HepG2 (cell line): ENCODE data around the gene ZFP64. TPM values are rescaled to one million over a fixed set of nuclear protein-coding genes. Genes with fewer than 3 reads are reported as not detected.
A peak's percentile ranks its signal among the peaks of the same experiment; 100 is the strongest.

Experiments used
- ATF7 ChIP-seq, 2 experiments: fragments of 450-650 bp in 1 of 2; sonication (generic) in 1 of 2; formaldehyde crosslinking in 1 of 2; IDR thresholded peaks; 2 replicates each; pipeline versions ENCODE4 v1.4.0 to v1.6.1; 2016 to 2020; ENCODE audit warnings: antibody characterized with exemption in 1 of 2, mild to moderate bottlenecking in 1 of 2, missing genetic modification reagents in 1 of 2
- DPF2 ChIP-seq: sonication (generic); formaldehyde crosslinking; IDR thresholded peaks from 2 replicates; pipeline ENCODE4 v1.4.0; 2020; ENCODE audit warnings: mild to moderate bottlenecking, low read depth, missing genetic modification reagents, borderline replicate concordance
- GFI1 ChIP-seq: sonication (generic); formaldehyde crosslinking; IDR thresholded peaks from 2 replicates; pipeline ENCODE4 v1.5.0; 2020; ENCODE audit warnings: missing genetic modification reagents, mild to moderate bottlenecking, borderline replicate concordance
- HNRNPLL ChIP-seq: fragments of 200-400 bp; formaldehyde crosslinking; IDR thresholded peaks from 2 replicates; pipeline ENCODE4 v1.6.1; 2017; ENCODE audit warnings: mild to moderate bottlenecking, low read depth, low read length; ENCODE audit not compliant: poor library complexity, severe bottlenecking
- HOXA3 ChIP-seq: sonication (generic); formaldehyde crosslinking; IDR thresholded peaks from 2 replicates; pipeline ENCODE4 v1.5.0; 2020; ENCODE audit warnings: missing genetic modification reagents
- KAT7 ChIP-seq: IDR thresholded peaks from 2 replicates; pipeline ENCODE4 v1.6.1; 2018; ENCODE audit warnings: borderline replicate concordance, missing compliant biosample characterization
- MAZ ChIP-seq, 2 experiments: sonication (generic) in 1 of 2; formaldehyde crosslinking in 1 of 2; IDR thresholded peaks; 2 replicates each; pipeline versions ENCODE4 v1.5.0 to v1.6.1; 2012 to 2020; ENCODE audit warnings: low read depth in 2 of 2, mild to moderate bottlenecking in 2 of 2, borderline replicate concordance in 1 of 2, improper control_type of control experiment in 1 of 2, low read length in 1 of 2, missing genetic modification reagents in 1 of 2, moderate library complexity in 1 of 2
- MYPOP ChIP-seq: sonication (generic); formaldehyde crosslinking; IDR thresholded peaks from 2 replicates; pipeline ENCODE4 v1.8.1; 2023; ENCODE audit warnings: mild to moderate bottlenecking, moderate library complexity, missing genetic modification reagents
- NBN ChIP-seq: fragments of 450-650 bp; conservative IDR thresholded peaks from 2 replicates; pipeline ENCODE4 v1.6.1; 2017
- NFE2L2 ChIP-seq: fragments of 150-350 bp; IDR thresholded peaks from 2 replicates; pipeline ENCODE4 v1.6.1; 2014; ENCODE audit warnings: low read length
- RBAK ChIP-seq: sonication (generic); formaldehyde crosslinking; IDR thresholded peaks from 2 replicates; pipeline ENCODE4 v1.5.1; 2020; ENCODE audit warnings: mild to moderate bottlenecking, missing genetic modification reagents
- RFX1 ChIP-seq: fragments of 450-650 bp; IDR thresholded peaks from 2 replicates; pipeline ENCODE4 v1.6.1; 2017
- TBX3 ChIP-seq: fragments of 450-650 bp; IDR thresholded peaks from 2 replicates; pipeline ENCODE4 v1.6.1; 2017; ENCODE audit warnings: antibody characterized with exemption, mild to moderate bottlenecking, inconsistent platforms, borderline replicate concordance
- TCF7 ChIP-seq: sonication (generic); IDR thresholded peaks from 2 replicates; pipeline ENCODE4 v1.6.1; 2016; ENCODE audit warnings: antibody characterized with exemption, low read depth
- ZNF251 ChIP-seq: sonication (generic); formaldehyde crosslinking; IDR thresholded peaks from 2 replicates; pipeline ENCODE4 v1.9.0; 2021; ENCODE audit warnings: mild to moderate bottlenecking, missing genetic modification reagents
- ZNF264 ChIP-seq: sonication (generic); formaldehyde crosslinking; IDR thresholded peaks from 2 replicates; pipeline ENCODE4 v1.4.0; 2020; ENCODE audit warnings: missing genetic modification reagents
- ZNF354B ChIP-seq: sonication (generic); formaldehyde crosslinking; IDR thresholded peaks from 2 replicates; pipeline ENCODE4 v1.8.0; 2022; ENCODE audit warnings: mild to moderate bottlenecking, missing genetic modification reagents
- ZNF383 ChIP-seq: sonication (generic); formaldehyde crosslinking; IDR thresholded peaks from 2 replicates; pipeline ENCODE4 v1.4.0; 2020; ENCODE audit warnings: missing genetic modification reagents, mild to moderate bottlenecking, borderline replicate concordance
- ZNF414 ChIP-seq: sonication (generic); formaldehyde crosslinking; IDR thresholded peaks from 2 replicates; pipeline ENCODE4 v1.5.0; 2020; ENCODE audit warnings: missing genetic modification reagents
- ZNF44 ChIP-seq: sonication (generic); formaldehyde crosslinking; IDR thresholded peaks from 2 replicates; pipeline ENCODE4 v1.5.1; 2020; ENCODE audit warnings: mild to moderate bottlenecking, missing genetic modification reagents
- ZNF589 ChIP-seq: sonication (generic); formaldehyde crosslinking; conservative IDR thresholded peaks from 2 replicates; pipeline ENCODE4 v1.8.0; 2022; ENCODE audit warnings: mild to moderate bottlenecking, moderate library complexity, missing genetic modification reagents
- ZNF605 ChIP-seq: sonication (generic); formaldehyde crosslinking; IDR thresholded peaks from 2 replicates; pipeline ENCODE4 v1.8.0; 2022; ENCODE audit warnings: mild to moderate bottlenecking, missing genetic modification reagents
- ZNF691 ChIP-seq: sonication (generic); formaldehyde crosslinking; IDR thresholded peaks from 2 replicates; pipeline ENCODE4 v1.4.0; 2020; ENCODE audit warnings: missing genetic modification reagents, low read depth, mild to moderate bottlenecking, borderline replicate concordance
- ZNF800 ChIP-seq: sonication (generic); formaldehyde crosslinking; IDR thresholded peaks from 2 replicates; pipeline ENCODE4 v1.4.0; 2020; ENCODE audit warnings: missing genetic modification reagents
- ZNF841 ChIP-seq: sonication (generic); formaldehyde crosslinking; IDR thresholded peaks from 2 replicates; pipeline ENCODE4 v1.8.1; 2023; ENCODE audit warnings: missing genetic modification reagents, borderline replicate concordance
- ZSCAN31 ChIP-seq: sonication (generic); formaldehyde crosslinking; IDR thresholded peaks from 2 replicates; pipeline ENCODE4 v1.5.0; 2020; ENCODE audit warnings: low read depth, mild to moderate bottlenecking, missing genetic modification reagents
- polyA plus RNA-seq, 8 experiments: library from polyadenylated mRNA; depleted of rRNA in 3 of 8; stranded (reverse) in 7 of 8; unstranded in 1 of 8; fragments of >200 nt; fragmentation: Illumina TruSeq in 4 of 8; extraction: Trizol in 4 of 8; gene quantifications; 2 replicates each; pipeline versions ENCODE4 v1.2.1 to v1.2.3, GENCODE V29; 2011 to 2016; ENCODE audit warnings: low read depth in 4 of 8, missing spikeins in 1 of 8, mixed read lengths in 1 of 8; ENCODE audit not compliant: insufficient read depth in 1 of 8
- total RNA-seq, 5 experiments: library from RNA; depleted of rRNA; stranded (reverse); fragments of >200 nt; fragmentation: Illumina TruSeq; extraction: Trizol; gene quantifications; 2 replicates each; pipeline ENCODE4 v1.2.3, GENCODE V29; 2016; ENCODE audit warnings: low read depth in 1 of 5

ZFP64 gene
- total and polyA plus RNA-seq, 2 of the 13 experiments (the other 11 are each of a cell fraction or from before 2014, with no cell fraction given), result 12.0 to 24.3 TPM

- no peak for TF ChIP-seq GFI1 (CRISPR knock-in tag)
- TF ChIP-seq HOXA3 (CRISPR knock-in tag), result peak; percentile 10; the same call in 1 of the 2 replicates
- TF ChIP-seq ATF7 (IDR thresholded peaks at IDR 0.05), result no peak
- no peak for TF ChIP-seq ATF7 (CRISPR knock-in tag; IDR thresholded peaks at IDR 0.05)
- TF ChIP-seq ZNF589, result peak; percentile 88
- TF ChIP-seq ZNF605 (CRISPR knock-in tag), result no peak
- TF ChIP-seq ZNF841 (CRISPR knock-in tag), result peak; percentile 86; the same call in 1 of the 2 replicates
- TF ChIP-seq ZNF414 (CRISPR knock-in tag), result peak; percentile 80; the same call in 1 of the 2 replicates
- TF ChIP-seq ZNF264, result peak; percentile 62
- no peak for TF ChIP-seq RBAK (CRISPR knock-in tag)
- no peak for TF ChIP-seq ZNF44
- TF ChIP-seq ZNF691 (CRISPR knock-in tag), result peak; percentile 26; the same call in 1 of the 2 replicates
- peak; percentile 64 for TF ChIP-seq KAT7 (CRISPR knock-in tag)
- TF ChIP-seq MYPOP (CRISPR knock-in tag), result peak; percentile 91
- 0 out of 2 replicates have a peak, but pooled peaks have one; percentile 16 for TF ChIP-seq TCF7
- TF ChIP-seq ZNF251 (CRISPR knock-in tag), result no peak
- no peak for TF ChIP-seq RFX1
- no peak for TF ChIP-seq ZNF383 (CRISPR knock-in tag)
- TF ChIP-seq DPF2 (CRISPR knock-in tag), result no peak
- no peak for TF ChIP-seq NFE2L2
- no peak for TF ChIP-seq NBN
- peak; percentile 92 for TF ChIP-seq HNRNPLL
- peak; percentile 81; the same call in 1 of the 2 replicates for TF ChIP-seq MAZ (IDR thresholded peaks at IDR 0.05; ENCODE audit: borderline replicate concordance, low read depth, low read length)
- TF ChIP-seq MAZ (CRISPR knock-in tag; IDR thresholded peaks at IDR 0.05; ENCODE audit: low read depth), result peak; percentile 97
- no peak for TF ChIP-seq ZNF800
- TF ChIP-seq ZNF354B (CRISPR knock-in tag), result no peak
- peak; percentile 98; the same call in 1 of the 2 replicates for TF ChIP-seq ZSCAN31 (CRISPR knock-in tag)
- TF ChIP-seq TBX3, result no peak
These were observed at the start of gene ZFP64 (continued) for GRCh38 chr20:52191132-52191915.
